GM23338 (cell line): Measurements from ENCODE around the gene A4GNT. TPM values are rescaled to one million over a fixed set of nuclear protein-coding genes. Genes with fewer than 3 reads are reported as not detected.

Experiments used
- ATAC-seq: fragments of 200-7000 bp; cut with Tn5 transposase; 3 replicates; pipeline ENCODE4 v1.9.1; 2020
- DNase-seq: peaks from one replicate; pipeline ENCODE4 v3.0.0-alpha.2; 2015; ENCODE audit warnings: low spot score
- H2AFZ ChIP-seq: fragments of 200-600 bp; sonication (generic); 2 replicates; pipeline ENCODE4 v1.8.0; 2016; ENCODE audit warnings: antibody characterized with exemption, mild to moderate bottlenecking, moderate library complexity
- H3F3A ChIP-seq: fragments of 200-600 bp; sonication (generic); replicated peaks from 2 replicates; pipeline ENCODE4 v1.8.0; 2017; ENCODE audit warnings: antibody characterized with exemption, mixed run types, low read depth
- H3K27ac ChIP-seq: fragments of 200-600 bp; sonication (generic); 2 replicates; pipeline ENCODE4 v1.6.1; 2016; ENCODE audit warnings: low read depth
- H3K27me3 ChIP-seq: fragments of 200-600 bp; sonication (generic); 2 replicates; pipeline ENCODE4 v1.8.0; 2016; ENCODE audit warnings: mild to moderate bottlenecking, mixed run types, moderate library complexity; ENCODE audit not compliant: insufficient read depth
- H3K36me3 ChIP-seq: fragments of 200-600 bp; sonication (generic); 2 replicates; pipeline ENCODE4 v1.8.0; 2016; ENCODE audit warnings: mild to moderate bottlenecking; ENCODE audit not compliant: insufficient read depth
- H3K4me1 ChIP-seq: fragments of 200-600 bp; sonication (generic); 2 replicates; pipeline ENCODE4 v1.8.0; 2016; ENCODE audit warnings: mild to moderate bottlenecking, moderate library complexity; ENCODE audit not compliant: insufficient read depth
- H3K4me2 ChIP-seq: fragments of 200-600 bp; sonication (generic); 2 replicates; pipeline ENCODE4 v1.7.1; 2017; ENCODE audit warnings: mixed run types
- H3K4me3 ChIP-seq: fragments of 200-600 bp; sonication (generic); 2 replicates; pipeline ENCODE4 v1.6.1; 2016; ENCODE audit warnings: mixed run types
- H3K79me2 ChIP-seq: fragments of 200-600 bp; sonication (generic); replicated peaks from 2 replicates; pipeline ENCODE4 v1.8.0; 2017; ENCODE audit warnings: mild to moderate bottlenecking; ENCODE audit not compliant: insufficient read depth
- H3K9me2 ChIP-seq: fragments of 200-600 bp; sonication (generic); 2 replicates; pipeline ENCODE4 v1.8.0; 2017; ENCODE audit not compliant: insufficient read depth
- H4K20me1 ChIP-seq: fragments of 200-600 bp; sonication (generic); replicated peaks from 2 replicates; pipeline ENCODE4 v1.8.0; 2017; ENCODE audit warnings: mild to moderate bottlenecking; ENCODE audit not compliant: insufficient read depth
- H3K27ac Mint-ChIP-seq: 2 replicates; pipeline ENCODE4 v1.8.0; 2020; ENCODE audit warnings: inconsistent platforms, mild to moderate bottlenecking, moderate library complexity, mixed read lengths
- H3K27me3 Mint-ChIP-seq: 3 replicates; pipeline ENCODE4 v1.8.0; 2022; ENCODE audit warnings: low read depth, mild to moderate bottlenecking, moderate library complexity, mixed read lengths, inconsistent platforms; ENCODE audit not compliant: insufficient read depth, poor library complexity
- H3K36me3 Mint-ChIP-seq: 3 replicates; pipeline ENCODE4 v1.8.0; 2021; ENCODE audit warnings: low read depth, mild to moderate bottlenecking, inconsistent platforms, moderate library complexity, mixed read lengths
- H3K4me1 Mint-ChIP-seq: 3 replicates; pipeline ENCODE4 v1.8.0; 2020; ENCODE audit warnings: mild to moderate bottlenecking, inconsistent platforms, mixed read lengths
- H3K4me3 Mint-ChIP-seq: 3 replicates; pipeline ENCODE4 v1.8.0; 2021; ENCODE audit warnings: moderate library complexity, mild to moderate bottlenecking, inconsistent platforms, mixed read lengths
- H3K9me3 Mint-ChIP-seq: 3 replicates; pipeline ENCODE4 v1.8.0; 2020; ENCODE audit warnings: moderate library complexity, mild to moderate bottlenecking, inconsistent platforms, mixed read lengths
- CREB1 ChIP-seq: fragments of 250-450 bp; sonication (Bioruptor Pico); IDR thresholded peaks from 2 replicates; pipeline ENCODE4 v1.5.0; 2020; ENCODE audit warnings: low read depth, mild to moderate bottlenecking, moderate library complexity
- CTCF ChIP-seq, 2 experiments: fragments of 200-600 bp in 1 of 2; sonication (generic) in 1 of 2; conservative IDR thresholded peaks; 2 replicates each; pipeline versions ENCODE4 v1.5.1 to v1.6.1; 2016 to 2017; ENCODE audit warnings: antibody characterized with exemption in 2 of 2, low read depth in 2 of 2, mild to moderate bottlenecking in 2 of 2, moderate library complexity in 1 of 2
- ETS1 ChIP-seq: IDR thresholded peaks from 2 replicates; pipeline ENCODE4 v1.6.1; 2016; ENCODE audit warnings: antibody characterized with exemption
- NANOG ChIP-seq: IDR thresholded peaks from 2 replicates; pipeline ENCODE4 v1.6.1; 2016; ENCODE audit warnings: antibody characterized with exemption, borderline replicate concordance
- POLR2AphosphoS5 ChIP-seq: IDR thresholded peaks from 2 replicates; pipeline ENCODE4 v1.6.1; 2016; ENCODE audit warnings: antibody characterized with exemption, low read depth
- REST ChIP-seq: IDR thresholded peaks from one replicate; pipeline ENCODE4 v1.6.1; 2018; ENCODE audit warnings: antibody characterized with exemption; ENCODE audit not compliant: unreplicated experiment
- STAT1 ChIP-seq: IDR thresholded peaks from one replicate; pipeline ENCODE4 v1.6.1; 2016; ENCODE audit warnings: antibody characterized with exemption; ENCODE audit not compliant: unreplicated experiment
- ZNF114 ChIP-seq: fragments of 250-450 bp; sonication (Bioruptor Pico); IDR thresholded peaks from 2 replicates; pipeline ENCODE4 v1.5.0; 2020; ENCODE audit warnings: mild to moderate bottlenecking, moderate library complexity
- ZNF331 ChIP-seq: fragments of 250-450 bp; sonication (Bioruptor Pico); IDR thresholded peaks from 2 replicates; pipeline ENCODE4 v1.5.0; 2020; ENCODE audit warnings: low read depth, mild to moderate bottlenecking, moderate library complexity
- ZNF462 ChIP-seq: fragments of 250-450 bp; sonication (Bioruptor Pico); IDR thresholded peaks from 2 replicates; pipeline ENCODE4 v1.5.0; 2020; ENCODE audit warnings: mild to moderate bottlenecking, moderate library complexity
- polyA plus RNA-seq: library from polyadenylated mRNA; unstranded; fragments of >200 nt; fragmentation: Nextera tagmentation; extraction: Ambion mirVana; gene quantifications from 2 replicates; pipeline ENCODE4 v1.2.1, GENCODE V29; 2016
- total RNA-seq: library from RNA; depleted of rRNA; stranded (reverse); fragments of >200 nt; shearing (Covaris generic); gene quantifications from 2 replicates; pipeline ENCODE4 v1.2.3, GENCODE V29; 2014

A4GNT gene
- total and polyA plus RNA-seq, 2 experiments from 2014 or later = not detected

- no peak for TF ChIP-seq ETS1
- TF ChIP-seq ZNF462 (CRISPR knock-in tag) = no peak
- no peak for TF ChIP-seq CREB1 (CRISPR knock-in tag)
- TF ChIP-seq NANOG = no peak
These were observed 49.2 kb downstream of the A4GNT start (continued) for GRCh38 chr3:138082992-138083386.

- H3K9me3 Mint-ChIP-seq = no peaks in the 10 kb centered on the region
- H3K79me2 ChIP-seq = no peaks in the 10 kb centered on the region
- H3K27me3 ChIP-seq = no peaks in the 10 kb centered on the region
- H3K4me3 Mint-ChIP-seq = no peak overlapping the region
- no peak overlapping the region for H3K4me2 ChIP-seq
- H3F3A ChIP-seq = no peaks in the 10 kb centered on the region
- no peaks in the 10 kb centered on the region for H4K20me1 ChIP-seq
- no peak overlapping the region for H3K27ac Mint-ChIP-seq
- H3K4me1 ChIP-seq = no peaks in the 10 kb centered on the region
- peaks cover 2% of the 10 kb centered on the region for H3K27me3 Mint-ChIP-seq
- H3K36me3 Mint-ChIP-seq = peaks cover 21% of the 10 kb centered on the region
- H3K4me1 Mint-ChIP-seq = no peaks in the 10 kb centered on the region; the same call in 2 of the 3 replicates
- H3K9me2 ChIP-seq = no peaks in the 10 kb centered on the region
- H3K27ac ChIP-seq = no peak overlapping the region
- no peaks in the 10 kb centered on the region; the same call in 1 of the 2 replicates for H3K36me3 ChIP-seq
- ATAC-seq = no peak
- no peak overlapping the region for H2AFZ ChIP-seq
- no peak for DNase-seq
- H3K4me3 ChIP-seq = no peak overlapping the region
- TF ChIP-seq ZNF331 (CRISPR knock-in tag) = no peak
- TF ChIP-seq ZNF114 (CRISPR knock-in tag) = no peak
- TF ChIP-seq POLR2AphosphoS5 = no peak
- TF ChIP-seq STAT1 = no peak
- no peak for TF ChIP-seq CTCF (conservative IDR thresholded peaks at IDR 0.05; ENCODE audit: low read depth in 2 of 2)
- no peak for TF ChIP-seq REST
These were observed 49.9 kb downstream of the A4GNT start for GRCh38 chr3:138082085-138082991.
